HG03378 (cell line): ENCODE results near the gene CSTPP1.
"Not testable (repeated sequence)": the region's sequence is repeated elsewhere in the genome, so short reads cannot be mapped to it uniquely, and the experiment has no call there.

Source experiments
- ATAC-seq: cut with Tn5 transposase; IDR thresholded peaks from one replicate; pipeline ENCODE4 v1.9.1; 2021; ENCODE audit warnings: mild to moderate bottlenecking, moderate library complexity; ENCODE audit not compliant: unreplicated experiment

Gene CSTPP1

DNA sequence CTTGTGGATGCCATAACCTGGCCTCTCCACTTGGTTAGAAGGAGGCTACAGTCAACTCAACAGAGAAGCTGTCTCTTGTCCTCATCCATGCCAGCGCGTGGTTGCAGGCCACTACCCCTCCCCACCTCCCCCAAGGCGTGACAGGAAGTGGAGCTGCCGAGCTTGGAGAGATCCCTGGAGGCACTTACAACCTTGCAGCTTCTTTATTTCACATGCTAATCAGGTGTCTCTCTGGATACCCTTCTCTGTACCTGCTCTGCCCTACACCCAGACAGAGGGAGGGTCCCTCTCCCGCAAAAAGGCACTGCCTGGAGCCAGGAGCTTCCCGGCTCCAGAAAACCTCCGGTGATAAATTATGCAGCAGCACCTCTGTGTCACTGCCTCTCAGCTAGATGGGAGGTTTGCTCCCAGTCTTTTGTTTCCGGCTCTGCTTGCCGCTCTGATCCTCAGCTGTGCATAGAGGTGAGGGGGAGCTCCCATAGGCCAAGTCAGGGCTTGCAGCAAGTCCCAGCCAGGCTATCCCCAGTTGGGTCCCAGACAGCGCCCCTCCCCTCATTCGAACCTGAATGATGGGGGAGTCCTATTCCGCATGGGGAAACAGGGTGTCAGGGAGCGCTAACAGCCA is 23.9 kb upstream of the CSTPP1 start:
- ATAC-seq, result no peak

- ATAC-seq, result no peak
These were observed 23.1 kb upstream of the CSTPP1 start for GRCh38 chr11:46913484-46913883.

GRCh38 chr11:46914363-46914762 is 22.2 kb upstream of the CSTPP1 start:
- ATAC-seq, result no peak

GRCh38 chr11:46914910-46915309 is 21.7 kb upstream of the CSTPP1 start:
- ATAC-seq, result no peak

GRCh38 chr11:46916286-46917108 is 20.1 kb upstream of the CSTPP1 start:
- no peak for ATAC-seq

DNA sequence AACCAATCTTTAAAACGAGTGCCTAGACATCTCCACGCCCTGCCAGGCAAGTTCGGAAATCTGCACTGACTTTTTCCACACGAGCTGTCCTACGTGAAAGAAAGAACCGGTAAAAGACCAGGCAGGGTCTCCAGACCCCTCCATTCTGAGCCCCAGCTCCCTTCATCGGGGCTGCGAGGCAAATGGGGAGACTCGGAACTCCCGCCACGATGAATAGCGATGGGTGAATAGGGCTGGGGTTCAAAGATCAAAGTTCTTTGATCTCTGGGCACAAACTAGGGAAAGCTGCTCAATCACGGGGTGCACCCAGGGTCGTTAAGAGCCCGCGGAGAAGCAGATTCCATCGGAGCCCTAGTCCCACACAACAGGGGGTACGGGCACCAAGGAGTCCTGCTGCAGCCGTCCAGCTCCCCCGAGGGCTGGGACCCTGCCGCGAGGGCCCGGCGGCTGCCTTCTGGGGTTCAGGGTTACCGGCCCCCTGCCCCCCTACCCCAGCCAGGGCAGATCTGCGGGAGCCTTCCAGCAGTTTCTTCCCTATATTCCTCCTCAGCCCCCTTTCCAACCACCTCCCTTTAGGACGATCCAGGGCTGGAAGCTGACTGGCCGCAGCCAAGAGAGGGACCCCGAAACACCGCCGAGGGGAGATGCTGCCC is 19.3 kb upstream of the CSTPP1 start:
- ATAC-seq, result no peak

DNA sequence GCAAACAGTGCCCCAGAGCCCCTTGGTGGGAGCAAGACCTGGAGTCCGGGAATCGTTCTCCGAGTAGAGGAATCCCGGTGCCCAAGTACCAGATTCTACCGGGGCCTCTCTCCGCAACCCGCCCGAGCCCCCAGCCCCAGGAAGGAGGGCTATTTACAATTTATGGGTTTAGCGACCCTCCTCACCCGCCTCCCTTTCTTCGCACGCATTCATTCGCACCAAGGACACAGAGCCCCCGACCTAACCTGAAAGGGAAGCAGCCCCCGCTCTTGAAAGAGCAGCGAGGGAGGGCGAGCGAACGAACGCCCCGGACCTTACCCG is 18.8 kb upstream of the CSTPP1 start:
- no peak for ATAC-seq

- no peak for ATAC-seq
These were observed 18.3 kb upstream of the CSTPP1 start, which contains the start of gene LRP4 for GRCh38 chr11:46918083-46918787. Gene LRP4, minus strand, starts transcription at chr11:46918550. Its CDS starts 171 bp downstream, at chr11:46918379.

GRCh38 chr11:46918788-46919513 is 17.6 kb upstream of the CSTPP1 start:
- no peak for ATAC-seq

GRCh38 chr11:46920755-46921154 is 15.8 kb upstream of the CSTPP1 start:
- no peak for ATAC-seq

GRCh38 chr11:46927928-46928327 is 8.6 kb upstream of the CSTPP1 start:
- ATAC-seq, result not testable (repeated sequence)

DNA sequence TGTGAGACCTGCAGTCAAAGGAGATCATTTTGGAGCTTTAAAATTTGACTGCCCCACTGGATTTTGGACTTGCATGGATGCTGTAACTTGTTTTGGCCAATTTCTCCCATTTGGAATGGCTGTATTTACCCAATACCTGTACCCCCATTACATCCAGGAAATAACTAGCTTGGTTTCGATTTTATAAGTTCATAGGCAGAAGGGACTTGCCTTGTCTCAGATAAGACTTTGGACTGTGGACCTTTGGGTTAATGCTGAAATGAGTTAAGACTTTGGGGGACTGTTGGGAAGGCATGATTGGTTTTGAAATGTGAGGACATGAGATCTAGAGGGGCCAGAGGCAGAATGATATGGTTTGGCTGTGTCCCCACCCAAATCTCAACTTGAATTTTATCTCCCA is 7.9 kb upstream of the CSTPP1 start:
- ATAC-seq, result not testable (repeated sequence)

- ATAC-seq, result no peak
These were observed 6.5 kb upstream of the CSTPP1 start for GRCh38 chr11:46930089-46930488.

DNA sequence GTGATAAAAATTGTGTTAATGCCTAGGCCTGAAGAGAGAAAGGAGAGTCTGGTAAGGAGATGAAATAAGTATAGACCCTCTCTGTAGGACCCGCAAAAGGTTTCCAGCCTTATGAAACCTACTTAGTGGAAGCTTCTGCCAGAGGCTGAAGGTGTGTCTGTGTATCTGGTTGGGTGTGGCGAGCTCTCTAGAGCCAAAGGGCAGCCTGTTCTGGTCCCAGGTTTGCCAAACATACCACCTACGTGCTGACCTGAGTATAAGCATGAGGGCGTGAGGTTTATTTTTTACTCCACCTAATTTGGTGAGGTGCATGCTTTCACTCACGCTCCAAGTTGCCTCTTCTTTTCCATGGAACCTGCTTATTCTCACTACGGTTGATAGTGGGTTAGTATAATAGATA is 5.6 kb downstream of the CSTPP1 start:
- ATAC-seq, result no peak

DNA sequence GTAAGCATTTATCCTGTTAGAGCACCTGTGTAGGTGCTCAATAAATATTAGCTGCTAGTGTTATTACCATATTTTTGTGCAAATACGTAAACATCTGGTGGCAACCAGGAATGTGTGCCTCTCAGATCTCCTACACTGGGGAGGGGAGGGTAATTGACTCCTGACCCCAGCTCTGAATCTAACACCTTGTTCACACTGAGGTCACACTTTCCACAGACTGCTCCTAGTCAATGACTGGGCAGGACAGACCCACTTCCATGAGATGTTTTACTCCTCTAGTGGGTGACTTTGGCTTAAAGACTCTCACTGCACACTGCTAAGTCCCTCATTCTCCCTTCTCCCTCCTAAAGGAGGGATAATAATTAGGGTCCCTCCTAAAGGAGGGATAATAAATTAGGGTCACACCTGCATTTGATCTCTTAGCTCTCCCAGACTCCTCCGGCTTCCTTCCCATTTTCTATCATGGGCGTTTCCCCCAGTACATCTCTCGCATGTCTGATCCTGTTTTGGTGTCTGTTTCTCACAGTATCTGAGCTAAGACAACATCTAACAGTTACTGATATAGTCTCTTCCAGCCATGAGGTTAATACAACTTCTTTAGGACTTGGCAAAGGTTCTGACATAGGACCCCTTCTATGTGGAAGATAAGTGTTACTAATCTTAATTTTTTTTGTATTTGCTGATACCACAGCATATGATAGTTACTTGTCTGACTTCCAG is 8.0 kb downstream of the CSTPP1 start:
- ATAC-seq, result no peak

DNA sequence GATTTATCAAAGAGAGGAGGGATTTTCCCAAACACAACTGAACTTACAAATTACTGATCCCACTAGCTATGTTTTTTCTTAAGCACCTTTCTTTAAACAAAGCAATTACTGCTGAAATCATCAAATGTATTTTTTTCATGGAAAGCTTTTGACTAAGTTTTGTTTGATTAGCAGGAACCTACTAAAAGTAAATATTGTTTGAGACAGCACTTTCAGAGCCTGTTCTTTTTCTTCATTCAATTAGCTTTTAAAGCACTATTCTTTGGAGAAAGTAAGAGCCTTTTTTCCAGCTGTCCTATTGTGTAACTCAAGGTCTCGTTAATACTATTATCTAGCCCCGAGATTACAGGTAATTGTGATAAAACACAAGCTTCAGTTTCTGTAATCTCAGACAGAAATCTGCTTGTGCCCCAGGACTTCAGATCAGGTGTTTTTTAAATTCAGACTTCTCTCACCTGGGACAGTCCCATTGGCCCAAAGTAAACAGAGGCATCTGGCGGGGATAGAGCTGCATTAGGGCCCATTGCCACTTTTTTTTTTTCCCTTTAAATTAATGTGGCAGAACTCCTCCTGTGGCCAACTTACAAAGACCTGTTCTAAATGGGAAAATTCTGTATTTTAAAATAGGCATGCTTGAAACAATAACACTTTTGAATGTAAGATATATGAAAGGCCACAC is 11.0 kb downstream of the CSTPP1 start:
- no peak for ATAC-seq

DNA sequence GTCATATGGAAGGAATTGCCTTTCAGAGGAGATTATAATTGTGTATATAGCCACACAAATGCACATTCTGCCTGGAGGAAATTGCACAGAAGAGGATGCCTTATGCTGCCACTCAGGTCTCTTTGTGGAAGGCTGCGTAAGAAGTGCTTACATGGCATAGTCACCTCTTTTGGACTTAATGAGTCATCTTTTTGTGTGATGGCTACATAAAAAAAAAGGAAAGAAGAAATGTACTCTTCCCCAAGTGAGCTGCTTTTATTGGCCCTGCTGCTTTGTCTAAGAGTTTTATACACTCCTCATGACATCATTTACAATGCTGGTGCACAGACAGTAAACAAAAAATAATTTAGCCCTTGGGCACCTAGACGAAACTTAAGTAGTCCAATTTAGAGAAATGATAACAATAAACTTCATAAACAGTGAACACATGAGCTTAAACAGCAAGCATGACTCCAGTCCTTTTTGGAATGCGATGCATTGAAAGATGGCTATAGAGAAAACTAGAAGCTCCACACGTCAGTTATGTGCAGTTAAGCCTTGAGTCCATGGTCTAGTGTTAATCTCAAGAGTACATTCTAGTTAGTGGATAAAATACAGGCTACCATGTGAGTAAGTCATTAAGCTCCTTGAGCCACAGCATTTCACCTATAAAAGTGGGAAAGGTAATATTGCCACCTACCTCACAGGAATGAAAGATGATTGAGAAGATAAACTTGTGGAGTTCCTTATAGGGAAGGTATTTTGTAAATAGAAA is 12.0 kb downstream of the CSTPP1 start:
- no peak for ATAC-seq

- no peak for ATAC-seq
These were observed 12.7 kb downstream of the CSTPP1 start for GRCh38 chr11:46949297-46949696.

DNA sequence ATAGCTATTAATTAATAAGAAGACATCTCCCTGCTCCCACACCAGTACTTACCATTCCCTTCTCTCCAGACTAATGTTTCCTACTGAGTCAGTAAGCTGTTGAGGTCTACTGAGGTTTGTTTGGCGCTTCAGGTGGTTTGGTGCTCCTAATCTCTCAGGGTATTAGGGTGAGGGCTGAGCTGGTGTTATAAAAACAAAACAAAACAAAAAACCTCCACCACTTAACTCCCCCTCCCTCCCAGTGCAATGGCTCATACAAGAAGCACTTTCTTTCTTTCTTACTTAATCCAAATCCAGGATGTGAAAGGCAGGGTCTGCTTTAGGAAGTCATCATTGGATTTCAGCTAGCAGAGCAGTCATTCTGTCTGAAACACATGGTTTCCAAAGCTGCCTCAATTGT is 15.3 kb downstream of the CSTPP1 start:
- ATAC-seq, result no peak
